ENCODE measurements around the gene NOP16. TPM values are rescaled to one million over a fixed set of nuclear protein-coding genes. Genes with fewer than 3 reads are reported as not detected.

Gene NOP16
- total and polyA plus RNA-seq, 2 of the 13 experiments (the other 11 are each of a cell fraction or from before 2014, with no cell fraction given), result 43.3 to 48.4 TPM

DNA sequence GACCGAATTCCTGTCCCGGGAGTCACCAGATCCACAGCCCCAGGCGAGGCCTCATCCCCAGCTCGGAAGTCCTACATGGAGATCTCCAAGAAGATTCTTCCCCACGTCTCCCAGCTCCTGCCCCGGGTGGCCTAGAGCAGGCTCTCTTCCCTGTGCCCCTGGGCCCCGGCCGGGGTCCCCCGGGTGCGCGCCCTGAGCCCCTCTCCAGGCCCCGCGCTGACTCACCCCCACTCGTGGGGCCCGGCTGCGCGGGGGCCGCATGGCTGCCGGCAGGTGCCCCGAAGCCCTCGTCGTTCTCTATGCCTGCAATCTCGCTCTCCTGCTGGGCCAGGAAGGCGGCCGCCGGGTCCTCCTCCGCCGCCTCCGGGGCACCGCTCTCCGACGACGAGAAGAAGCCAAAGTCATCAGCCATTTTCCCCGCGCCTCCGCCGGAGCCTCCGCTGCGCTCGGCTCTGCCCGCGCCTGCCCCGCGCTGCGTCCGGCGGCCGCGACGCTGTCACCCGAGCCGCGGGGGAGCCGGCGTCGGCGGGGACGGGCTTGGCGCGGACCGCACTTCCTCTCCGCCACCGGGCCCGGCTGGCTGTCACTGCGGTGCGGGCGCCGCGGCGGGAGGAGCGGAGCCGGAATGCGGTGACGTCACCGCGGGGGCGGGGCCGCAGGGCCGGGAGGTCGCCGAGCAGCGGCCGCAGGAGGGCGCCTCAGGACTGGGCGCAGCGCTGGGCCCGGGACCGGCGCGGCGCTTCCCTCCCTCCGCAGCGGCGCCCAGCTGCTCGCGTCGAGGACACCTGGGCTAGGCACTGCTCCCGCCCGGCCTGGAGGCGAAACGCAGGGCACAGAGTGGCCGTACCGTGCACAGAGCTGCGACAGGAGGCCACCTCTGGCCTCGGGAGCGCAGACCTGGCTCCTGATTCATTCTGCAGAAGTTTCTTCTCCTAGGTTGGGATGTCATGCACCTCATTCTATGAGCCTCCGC is 27.8 kb upstream of the NOP16 start, which contains the start of gene CLTB (continued):
- TF ChIP-seq, protein P1, sequence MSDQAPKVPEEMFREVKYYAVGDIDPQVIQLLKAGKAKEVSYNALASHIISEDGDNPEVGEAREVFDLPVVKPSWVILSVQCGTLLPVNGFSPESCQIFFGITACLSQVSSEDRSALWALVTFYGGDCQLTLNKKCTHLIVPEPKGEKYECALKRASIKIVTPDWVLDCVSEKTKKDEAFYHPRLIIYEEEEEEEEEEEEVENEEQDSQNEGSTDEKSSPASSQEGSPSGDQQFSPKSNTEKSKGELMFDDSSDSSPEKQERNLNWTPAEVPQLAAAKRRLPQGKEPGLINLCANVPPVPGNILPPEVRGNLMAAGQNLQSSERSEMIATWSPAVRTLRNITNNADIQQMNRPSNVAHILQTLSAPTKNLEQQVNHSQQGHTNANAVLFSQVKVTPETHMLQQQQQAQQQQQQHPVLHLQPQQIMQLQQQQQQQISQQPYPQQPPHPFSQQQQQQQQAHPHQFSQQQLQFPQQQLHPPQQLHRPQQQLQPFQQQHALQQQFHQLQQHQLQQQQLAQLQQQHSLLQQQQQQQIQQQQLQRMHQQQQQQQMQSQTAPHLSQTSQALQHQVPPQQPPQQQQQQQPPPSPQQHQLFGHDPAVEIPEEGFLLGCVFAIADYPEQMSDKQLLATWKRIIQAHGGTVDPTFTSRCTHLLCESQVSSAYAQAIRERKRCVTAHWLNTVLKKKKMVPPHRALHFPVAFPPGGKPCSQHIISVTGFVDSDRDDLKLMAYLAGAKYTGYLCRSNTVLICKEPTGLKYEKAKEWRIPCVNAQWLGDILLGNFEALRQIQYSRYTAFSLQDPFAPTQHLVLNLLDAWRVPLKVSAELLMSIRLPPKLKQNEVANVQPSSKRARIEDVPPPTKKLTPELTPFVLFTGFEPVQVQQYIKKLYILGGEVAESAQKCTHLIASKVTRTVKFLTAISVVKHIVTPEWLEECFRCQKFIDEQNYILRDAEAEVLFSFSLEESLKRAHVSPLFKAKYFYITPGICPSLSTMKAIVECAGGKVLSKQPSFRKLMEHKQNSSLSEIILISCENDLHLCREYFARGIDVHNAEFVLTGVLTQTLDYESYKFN (CRISPR knock-in tag; conservative IDR thresholded peaks at IDR 0.05), result no peak
- TF ChIP-seq ZNF749 (CRISPR knock-in tag; IDR thresholded peaks at IDR 0.05; ENCODE audit: borderline replicate concordance), result no peak
- no peak for TF ChIP-seq MTF1 (CRISPR knock-in tag; IDR thresholded peaks at IDR 0.05)
- TF ChIP-seq CEBPZ (IDR thresholded peaks at IDR 0.05; ENCODE audit: low read length), result no peak
- no peak for TF ChIP-seq ELF1 (CRISPR knock-in tag; IDR thresholded peaks at IDR 0.05)
- TF ChIP-seq ZNF496 (CRISPR knock-in tag; IDR thresholded peaks at IDR 0.05; ENCODE audit: insufficient replicate concordance), result no peak
- no peak for TF ChIP-seq ZNF232 (CRISPR knock-in tag; IDR thresholded peaks at IDR 0.05; ENCODE audit: borderline replicate concordance)
- TF ChIP-seq KLF16 (CRISPR knock-in tag; IDR thresholded peaks at IDR 0.05), result no peak
- TF ChIP-seq ZNF276 (CRISPR knock-in tag; IDR thresholded peaks at IDR 0.05; ENCODE audit: low read depth), result no peak; the same call in 1 of the 2 replicates
- TF ChIP-seq HIC2 (CRISPR knock-in tag; IDR thresholded peaks at IDR 0.05; ENCODE audit: low read depth), result peak; percentile 61; the same call in 1 of the 2 replicates
- TF ChIP-seq ZNF607 (CRISPR knock-in tag; IDR thresholded peaks at IDR 0.05; ENCODE audit: borderline replicate concordance), result no peak
- no peak; the same call in 1 of the 2 replicates for TF ChIP-seq ZNF274 (CRISPR knock-in tag; IDR thresholded peaks at IDR 0.05)
- TF ChIP-seq USF2 (IDR thresholded peaks at IDR 0.05; ENCODE audit: low read depth, low read length), result no peak
- TF ChIP-seq USF2 (CRISPR knock-in tag; IDR thresholded peaks at IDR 0.05; ENCODE audit: borderline replicate concordance), result no peak
